Ectodermal cell (in vitro differentiated cells): Measurements from ENCODE around the gene PCDHGB4. TPM values are rescaled to one million over a fixed set of nuclear protein-coding genes. Genes with fewer than 3 reads are reported as not detected.
A peak's percentile ranks its signal among the peaks of the same experiment; 100 is the strongest.
"Not testable (repeated sequence)": the region's sequence is repeated elsewhere in the genome, so short reads cannot be mapped to it uniquely, and the experiment has no call there.

Experiments
- H3K27ac ChIP-seq: 2 replicates; pipeline ENCODE4 v1.7.0; 2013; ENCODE audit warnings: mild to moderate bottlenecking, low read depth, low read length; ENCODE audit not compliant: insufficient read depth, poor library complexity, severe bottlenecking
- H3K27me3 ChIP-seq: 2 replicates; pipeline ENCODE4 v1.7.0; 2013; ENCODE audit warnings: mild to moderate bottlenecking, low read length; ENCODE audit not compliant: insufficient read depth, control insufficient read depth, poor library complexity, severe bottlenecking
- H3K36me3 ChIP-seq: one replicate; pipeline ENCODE4 v1.7.0; 2013; ENCODE audit warnings: low read length; ENCODE audit not compliant: control insufficient read depth, insufficient read depth
- H3K4me1 ChIP-seq: one replicate; pipeline ENCODE4 v1.7.0; 2013; ENCODE audit warnings: low read length; ENCODE audit not compliant: control insufficient read depth, insufficient read depth
- H3K4me3 ChIP-seq: 2 replicates; pipeline ENCODE4 v1.7.0; 2013; ENCODE audit warnings: low read depth, low read length, control low read depth; ENCODE audit not compliant: insufficient read depth
- H3K9me3 ChIP-seq: 2 replicates; pipeline ENCODE4 v1.7.0; 2013; ENCODE audit warnings: mild to moderate bottlenecking, low read length, moderate library complexity; ENCODE audit not compliant: control insufficient read depth
- WGBS, 2 experiments: methylation state at CpG; one replicate each; pipeline ENCODE4 v1.1.7; 2013; ENCODE audit warnings: missing lambda C conversion rate in 2 of 2; 5-methylcytosine and 5-hydroxymethylcytosine counted together
- polyA plus RNA-seq, 4 experiments: library from polyadenylated mRNA; stranded (reverse); fragments of 50-300 nt; gene quantifications; one replicate each; pipeline ENCODE4 v1.2.3, GENCODE V29; 2013

The PCDHGB4 gene
- polyA plus RNA-seq (2013, experiment 1 of 4) = 8.7 TPM
- polyA plus RNA-seq (2013, experiment 2 of 4) = 9.4 TPM
- polyA plus RNA-seq (2013, experiment 3 of 4) = 5.8 TPM
- polyA plus RNA-seq (2013, experiment 4 of 4) = 6.6 TPM

GRCh38 chr5:141387557-141388311 lies at the start of gene PCDHGB4:
TSS of gene PCDHGB4 (plus strand) at chr5:141387698. CDS start at chr5:141387885, 187 bp downstream.
- 65 to 71% methylated on average over 17 of the region's 40 CpGs for WGBS, 2 experiments
- H3K27me3 ChIP-seq, H3K27ac ChIP-seq: not testable (repeated sequence)

GRCh38 chr5:141338538-141339306 lies 48.8 kb upstream of the PCDHGB4 start, which contains the start of gene PCDHGA2:
TSS of gene PCDHGA2 (plus strand) at chr5:141338760.
- Histone ChIP-seq H3K27me3 (no peaks in the 10 kb centered on the region), H3K4me1 (no peaks in the 10 kb centered on the region), H3K36me3 (no peaks in the 10 kb centered on the region), H3K9me3 (no peaks in the 10 kb centered on the region), H3K27ac (no peak within 1 kb of the TSS), H3K4me3 (no peak within 1 kb of the TSS)
- 81% methylated on average over 27 of the region's 27 CpGs for WGBS, 2 experiments

More at GRCh38 chr5:141387557-141388311, at the start of gene PCDHGB4:
- H3K36me3 ChIP-seq, H3K4me1 ChIP-seq, H3K9me3 ChIP-seq: not testable (repeated sequence)
- peak within 1 kb of the TSS; percentile 23 for H3K4me3 ChIP-seq

GRCh38 chr5:141340781-141341354 lies 46.6 kb upstream of the PCDHGB4 start:
- not testable (repeated sequence) for H3K27ac ChIP-seq, H3K4me3 ChIP-seq, H3K27me3 ChIP-seq, H3K9me3 ChIP-seq, H3K36me3 ChIP-seq, H3K4me1 ChIP-seq
- 96 to 97% methylated on average over 41 to 45 of the region's 45 CpGs for WGBS, 2 experiments

GRCh38 chr5:141342773-141343172 lies 44.7 kb upstream of the PCDHGB4 start:
- 68 to 69% methylated on average over 1 of the region's 1 CpG for WGBS, 2 experiments
- Histone ChIP-seq H3K9me3 (peaks cover 7% of the 10 kb centered on the region), H3K27me3 (no peaks in the 10 kb centered on the region), H3K27ac (no peak overlapping the region), H3K36me3 (no peaks in the 10 kb centered on the region), H3K4me3 (no peak overlapping the region), H3K4me1 (no peaks in the 10 kb centered on the region)

- no peaks in the 10 kb centered on the region for H3K4me1 ChIP-seq
- WGBS, 2 experiments = 62 to 70% methylated on average over 7 to 8 of the region's 9 CpGs
- H3K27ac ChIP-seq = no peak within 1 kb of the TSS
- peaks cover 7% of the 10 kb centered on the region for H3K9me3 ChIP-seq
- peak within 1 kb of the TSS; percentile 35 for H3K4me3 ChIP-seq
- H3K36me3 ChIP-seq = no peaks in the 10 kb centered on the region
- H3K27me3 ChIP-seq = no peaks in the 10 kb centered on the region
Observed at GRCh38 chr5:141343242-141343952, 44.1 kb upstream of the PCDHGB4 start, which contains the start of gene PCDHGA3. TSS of gene PCDHGA3 (plus strand) at chr5:141343829. CDS start at chr5:141344034, 205 bp downstream.

GRCh38 chr5:141343953-141344463 lies 43.5 kb upstream of the PCDHGB4 start:
- WGBS, 2 experiments = 74 to 81% methylated on average over 31 of the region's 31 CpGs

GRCh38 chr5:141345327-141345726 lies 42.2 kb upstream of the PCDHGB4 start:
- peaks cover 7% of the 10 kb centered on the region for H3K9me3 ChIP-seq
- WGBS, 2 experiments = 93% methylated on average over 20 of the region's 20 CpGs

More at GRCh38 chr5:141343953-141344463, 43.5 kb upstream of the PCDHGB4 start:
- Histone ChIP-seq H3K4me3 (peak overlapping the region; percentile 35), H3K27me3 (no peaks in the 10 kb centered on the region), H3K36me3 (no peaks in the 10 kb centered on the region), H3K4me1 (no peaks in the 10 kb centered on the region), H3K27ac (no peak overlapping the region), H3K9me3 (peaks cover 7% of the 10 kb centered on the region)

GRCh38 chr5:141346017-141346416 lies 41.5 kb upstream of the PCDHGB4 start:
- not testable (repeated sequence) for H3K36me3 ChIP-seq, H3K27ac ChIP-seq, H3K4me3 ChIP-seq, H3K4me1 ChIP-seq, H3K9me3 ChIP-seq, H3K27me3 ChIP-seq
- 94% methylated on average over 20 to 26 of the region's 35 CpGs for WGBS, 2 experiments

More at GRCh38 chr5:141345327-141345726, 42.2 kb upstream of the PCDHGB4 start:
- Histone ChIP-seq H3K4me3 (no peak overlapping the region), H3K4me1 (no peaks in the 10 kb centered on the region), H3K36me3 (no peaks in the 10 kb centered on the region), H3K27ac (no peak overlapping the region), H3K27me3 (no peaks in the 10 kb centered on the region)

GRCh38 chr5:141349917-141350619 lies 37.4 kb upstream of the PCDHGB4 start, which contains the start of gene PCDHGB1:
TSS of gene PCDHGB1 (plus strand) at chr5:141350099. CDS start at chr5:141350261, 162 bp downstream.
- Histone ChIP-seq H3K9me3 (peaks cover 6% of the 10 kb centered on the region), H3K27ac (no peak within 1 kb of the TSS), H3K36me3 (no peaks in the 10 kb centered on the region), H3K4me3 (no peak within 1 kb of the TSS), H3K27me3 (no peaks in the 10 kb centered on the region), H3K4me1 (no peaks in the 10 kb centered on the region)
- WGBS, 2 experiments = 81 to 83% methylated on average over 29 of the region's 29 CpGs
